ENCODE results near the gene PRSS58. TPM values are rescaled to one million over a fixed set of nuclear protein-coding genes. Genes with fewer than 3 reads are reported as not detected.

PRSS58 gene
- total RNA-seq, 1 donor from 2014 or later, result not detected

DNA sequence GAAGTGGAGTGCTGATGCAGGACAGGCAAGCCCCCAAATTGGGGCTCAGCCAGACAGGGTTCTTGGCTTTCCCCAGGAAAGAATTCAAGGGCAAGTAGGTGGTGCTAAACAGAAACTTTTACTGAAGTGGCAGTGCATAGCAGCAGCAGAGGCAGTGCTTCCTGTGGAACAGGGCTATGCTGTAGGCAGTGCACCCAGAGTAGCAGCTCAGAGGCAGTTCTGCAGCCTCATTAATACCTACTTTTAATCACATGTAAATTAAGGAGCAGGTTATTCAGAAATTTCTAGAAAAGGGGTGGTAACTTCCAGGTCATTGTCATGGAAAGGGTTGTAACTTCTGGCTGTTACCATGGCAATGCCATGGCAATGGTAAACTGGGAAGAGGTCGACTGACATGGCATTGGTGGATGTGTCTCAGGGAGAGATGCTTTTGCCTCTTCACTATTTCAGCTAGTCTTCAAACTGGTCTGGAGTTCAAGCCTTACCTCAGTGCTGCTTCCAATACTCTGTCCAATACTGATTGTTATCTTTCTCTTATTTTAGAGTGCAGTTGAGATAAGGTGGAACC lies 29.2 kb downstream of the PRSS58 start:
- intact Hi-C loops (cut with micrococcal nuclease), result no loop called here

Other genes with a start within 250 kb of the PRSS58 start
- not detected in 2 replicates for gene MGAM2, start 146.3 kb downstream of the PRSS58 start, total RNA-seq

Measured in T-helper 1 cell treated with Interleukin-12 subunit alpha and Interleukin-12 subunit beta and Interleukin-4 antibody, amounts not matched to agents 30 ng/mL and 1 ng/mL, for 36 hours (primary cell).